Activated CD4-positive, CD25-positive, alpha-beta regulatory T cell treated with anti-CD3 and anti-CD28 coated beads, Interleukin-2, amount 50 U/mL, for 72 hours (primary cell): Measurements from ENCODE around the gene CD276.
"Not testable (repeated sequence)": the region's sequence is repeated elsewhere in the genome, so short reads cannot be mapped to it uniquely, and the experiment has no call there.

Experiments
- DNase-seq: peaks from one replicate; pipeline ENCODE4 v3.0.0; 2021

The CD276 gene

GRCh38 chr15:73685981-73686380 lies 1.8 kb downstream of the CD276 start:
- no peak for DNase-seq

GRCh38 chr15:73686781-73687256 lies 2.6 kb downstream of the CD276 start:
- no peak for DNase-seq

GRCh38 chr15:73687351-73687750 lies 3.2 kb downstream of the CD276 start:
- no peak for DNase-seq

DNA sequence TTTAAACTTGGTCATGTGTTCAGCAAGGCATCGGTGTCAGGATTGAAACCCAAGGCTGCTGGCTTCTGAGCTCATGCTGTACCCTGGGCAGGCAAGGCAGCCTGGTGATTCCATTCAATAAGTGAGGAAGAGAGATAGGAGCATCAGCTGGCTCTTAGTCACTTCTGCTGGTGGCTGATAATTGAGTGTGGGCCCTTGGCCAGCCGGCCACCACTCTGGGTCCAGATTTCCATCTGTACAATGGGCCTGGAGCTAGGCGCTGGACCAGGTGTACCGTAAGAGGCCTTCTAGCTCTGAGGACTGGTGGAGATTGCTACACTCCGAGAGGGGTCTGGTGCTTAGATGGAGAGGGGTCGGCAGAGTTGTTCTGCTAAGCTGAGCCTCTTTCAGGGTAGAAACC lies 4.3 kb downstream of the CD276 start:
- no peak for DNase-seq

DNA sequence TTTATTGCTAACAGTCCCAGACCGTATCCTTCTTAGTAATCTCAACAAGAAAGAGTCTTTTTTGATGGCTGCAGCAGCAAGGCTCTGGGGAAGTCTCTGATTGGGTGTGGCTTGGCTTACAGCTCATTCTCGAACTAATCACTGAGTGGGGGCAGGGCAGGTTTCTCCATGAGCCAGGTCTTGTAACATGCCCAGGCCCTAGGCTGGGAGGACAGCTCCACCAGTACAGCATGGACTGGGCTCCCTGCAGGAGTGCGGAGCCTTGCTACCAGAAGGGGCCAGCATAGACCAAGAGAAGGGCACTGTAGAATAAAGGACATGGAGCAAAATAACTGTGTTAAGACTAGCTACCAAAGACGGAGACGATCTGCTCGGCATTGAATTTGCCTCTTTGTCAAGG lies 7.2 kb downstream of the CD276 start:
- no peak for DNase-seq

- no peak for DNase-seq
Observed at GRCh38 chr15:73694419-73694818, 10.2 kb downstream of the CD276 start.

GRCh38 chr15:73695773-73696640 lies 11.8 kb downstream of the CD276 start:
- no peak for DNase-seq

GRCh38 chr15:73696641-73697001 lies 12.4 kb downstream of the CD276 start:
- DNase-seq: no peak

GRCh38 chr15:73697033-73697467 lies 12.9 kb downstream of the CD276 start:
- DNase-seq: peak; percentile 66

DNA sequence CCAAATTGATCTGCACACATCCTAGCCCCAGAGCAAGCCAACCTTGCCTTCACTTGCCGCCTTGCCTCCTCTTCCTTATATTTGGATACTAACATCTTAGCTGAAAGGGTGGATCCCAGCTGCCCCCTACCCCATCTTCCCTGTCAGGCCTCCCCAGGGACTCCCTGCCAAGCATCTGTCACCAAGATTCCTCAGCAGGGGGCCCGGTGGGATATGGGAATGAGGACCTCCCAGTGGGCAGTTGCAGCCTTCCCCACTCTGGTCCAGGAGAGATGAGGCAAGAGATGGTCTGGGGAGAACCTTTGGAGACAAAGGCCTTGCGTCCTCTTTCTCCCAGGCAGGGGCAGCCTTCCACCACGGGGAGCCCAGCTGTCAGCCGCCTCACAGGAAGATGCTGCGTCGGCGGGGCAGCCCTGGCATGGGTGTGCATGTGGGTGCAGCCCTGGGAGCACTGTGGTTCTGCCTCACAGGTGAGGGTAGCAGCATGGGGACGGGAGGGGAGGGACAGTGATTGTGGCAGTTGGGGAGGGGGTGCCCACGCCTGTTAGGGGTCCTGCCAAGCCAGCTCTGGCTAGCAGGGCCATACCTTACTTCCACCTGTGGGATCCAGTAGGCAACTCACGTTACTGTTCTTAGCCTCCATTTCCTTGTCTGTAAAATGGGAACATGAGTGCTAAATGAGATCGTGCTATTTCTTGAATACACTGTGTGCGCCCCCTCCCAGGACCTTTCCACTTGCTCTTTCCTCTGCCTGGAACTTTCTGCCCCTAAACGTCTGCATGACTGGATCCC lies 15.3 kb downstream of the CD276 start:
- no peak for DNase-seq

- DNase-seq: peak; percentile 72
Observed at GRCh38 chr15:73700041-73700842, 16.1 kb downstream of the CD276 start.

GRCh38 chr15:73702311-73703239 lies 18.4 kb downstream of the CD276 start:
- DNase-seq: not testable (repeated sequence)

DNA sequence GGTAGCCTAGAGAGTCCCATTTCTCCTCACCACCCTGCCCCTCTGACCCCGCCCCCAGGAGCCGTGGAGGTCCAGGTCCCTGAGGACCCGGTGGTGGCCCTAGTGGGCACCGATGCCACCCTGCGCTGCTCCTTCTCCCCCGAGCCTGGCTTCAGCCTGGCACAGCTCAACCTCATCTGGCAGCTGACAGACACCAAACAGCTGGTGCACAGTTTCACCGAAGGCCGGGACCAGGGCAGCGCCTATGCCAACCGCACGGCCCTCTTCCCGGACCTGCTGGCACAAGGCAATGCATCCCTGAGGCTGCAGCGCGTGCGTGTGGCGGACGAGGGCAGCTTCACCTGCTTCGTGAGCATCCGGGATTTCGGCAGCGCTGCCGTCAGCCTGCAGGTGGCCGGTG lies 19.4 kb downstream of the CD276 start:
- not testable (repeated sequence) for DNase-seq

GRCh38 chr15:73704142-73704868 lies 20.1 kb downstream of the CD276 start:
- DNase-seq: not testable (repeated sequence)

DNA sequence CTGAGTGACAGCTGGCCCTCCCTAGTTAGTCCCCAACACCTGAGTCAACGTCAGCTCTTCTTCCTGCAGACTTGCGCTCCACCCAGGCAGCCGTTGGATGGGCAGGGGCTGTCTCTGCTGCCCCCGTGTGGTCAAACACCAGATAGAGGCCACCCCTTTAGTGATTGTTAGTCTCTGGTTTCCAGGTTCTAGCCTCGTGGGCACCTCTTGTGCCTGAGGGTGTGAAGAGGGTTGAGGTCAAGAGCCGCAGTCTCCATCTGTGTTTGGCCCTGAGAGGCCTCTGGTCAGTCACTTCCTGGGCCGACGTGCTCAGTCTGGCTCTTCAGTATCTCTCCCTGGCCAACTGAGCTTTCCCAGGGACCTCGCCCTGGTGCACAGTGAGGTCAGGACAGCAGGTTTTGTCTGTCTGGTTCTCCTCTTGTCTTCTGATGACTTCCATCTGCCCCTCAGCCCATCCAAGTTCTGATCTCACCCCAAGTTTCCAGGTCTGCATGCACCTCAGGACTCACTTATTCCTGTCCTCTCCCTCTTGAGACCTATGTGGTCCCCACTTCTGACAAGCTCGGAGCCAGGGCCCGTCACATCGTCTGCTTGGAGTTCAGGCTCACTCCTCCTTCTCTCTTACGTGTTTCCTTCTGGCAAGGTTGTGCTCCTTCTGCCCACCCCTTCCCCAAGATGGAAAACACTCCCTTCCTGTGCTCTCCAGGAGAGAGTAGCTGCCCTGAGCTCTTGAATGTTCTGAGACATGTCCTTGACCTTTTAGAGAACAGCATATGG lies 20.9 kb downstream of the CD276 start:
- peak; percentile 59 for DNase-seq

- DNase-seq: no peak
Observed at GRCh38 chr15:73708691-73709090, 24.5 kb downstream of the CD276 start.

GRCh38 chr15:73709241-73709640 lies 25.1 kb downstream of the CD276 start:
- DNase-seq: no peak

- DNase-seq: no peak
Observed at GRCh38 chr15:73709686-73710085, 25.5 kb downstream of the CD276 start.

DNA sequence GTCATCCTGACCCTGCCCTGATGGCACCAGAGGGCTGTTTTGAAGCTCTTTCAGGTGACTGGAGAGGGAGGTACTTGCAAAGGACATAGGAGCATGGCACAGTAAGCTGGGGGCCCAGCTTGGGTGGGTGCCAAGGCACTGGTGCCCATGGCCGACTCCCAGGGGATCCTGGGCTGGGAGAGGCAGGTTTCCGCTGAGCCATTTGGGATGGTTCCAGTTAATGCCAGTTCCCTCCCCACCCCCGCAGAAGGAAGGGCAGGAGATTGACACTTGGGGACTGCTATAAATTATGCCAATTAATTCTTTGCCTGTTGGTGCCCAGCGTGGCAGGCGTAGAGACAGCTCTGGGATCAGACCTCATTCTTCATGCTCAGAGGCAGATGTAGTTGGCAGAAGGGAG lies 26.1 kb downstream of the CD276 start:
- DNase-seq: no peak

GRCh38 chr15:73711526-73711925 lies 27.3 kb downstream of the CD276 start:
- no peak for DNase-seq
